Naive thymus-derived CD4-positive, alpha-beta T cell (primary cell): ENCODE data around the gene SIGLEC6. TPM values are rescaled to one million over a fixed set of nuclear protein-coding genes. Genes with fewer than 3 reads are reported as not detected.

ENCODE experiments used
- ATAC-seq: fragments of 150-1000 bp; cut with Tn5 transposase; 2 replicates; pipeline ENCODE4 v1.10.0; 2021; ENCODE audit warnings: mild to moderate bottlenecking, moderate library complexity
- CTCF ChIA-PET: fragments of 350-600 bp; sonication (Branson Sonifier 250); formaldehyde crosslinking; loops from one replicate; lab custom pipeline; 2021; ENCODE audit warnings: antibody characterized with exemption; lab: Charles Lee
- POLR2A ChIA-PET: fragments of 350-600 bp; sonication (Branson Sonifier 250); formaldehyde crosslinking; loops from one replicate; lab custom pipeline; 2021; ENCODE audit warnings: antibody characterized with exemption, inconsistent platforms; lab: Charles Lee
- DNase-seq, 9 donors: peaks; one replicate each; pipeline versions ENCODE4 v3.0.0 to v3.0.0-alpha.2; 2020 to 2022; ENCODE audit warnings: mixed read lengths in 1 of 9
- H3K27ac ChIP-seq: one replicate; pipeline ENCODE4 v1.7.0; 2013; ENCODE audit warnings: mild to moderate bottlenecking, low read depth, low read length, moderate library complexity
- H3K27me3 ChIP-seq, 2 donors: one replicate each; pipeline ENCODE4 v1.7.0; 2013; ENCODE audit warnings: low read length in 2 of 2, mild to moderate bottlenecking in 2 of 2, moderate library complexity in 2 of 2; ENCODE audit not compliant: control insufficient read depth in 2 of 2, insufficient read depth in 2 of 2
- H3K36me3 ChIP-seq, 3 experiments: 1 replicate in 2 of 3; 2 replicates in 1 of 3; pipeline ENCODE4 v1.7.0; 2013; ENCODE audit warnings: low read length in 3 of 3, mild to moderate bottlenecking in 3 of 3, moderate library complexity in 1 of 3; ENCODE audit not compliant: insufficient read depth in 3 of 3, control insufficient read depth in 2 of 3
- H3K4me1 ChIP-seq, 2 donors: one replicate each; pipeline ENCODE4 v1.7.0; 2013; ENCODE audit warnings: low read length in 2 of 2, mild to moderate bottlenecking in 2 of 2, moderate library complexity in 1 of 2; ENCODE audit not compliant: control insufficient read depth in 2 of 2, insufficient read depth in 2 of 2
- H3K4me3 ChIP-seq: 2 replicates; pipeline ENCODE4 v1.7.0; 2013; ENCODE audit warnings: mild to moderate bottlenecking, low read length
- H3K9me3 ChIP-seq, 3 experiments: 1 replicate in 2 of 3; 2 replicates in 1 of 3; pipeline ENCODE4 v1.7.0; 2013; ENCODE audit warnings: low read length in 3 of 3; ENCODE audit not compliant: control insufficient read depth in 2 of 3
- H3K27ac Mint-ChIP-seq, 9 donors: one replicate each; pipeline ENCODE4 v1.8.0; 2020 to 2022; ENCODE audit warnings: mixed read lengths in 9 of 9, mild to moderate bottlenecking in 8 of 9, moderate library complexity in 5 of 9, inconsistent platforms in 2 of 9
- H3K27me3 Mint-ChIP-seq, 5 donors: one replicate each; pipeline ENCODE4 v1.8.0; 2021 to 2022; ENCODE audit warnings: mixed read lengths in 5 of 5, mild to moderate bottlenecking in 1 of 5
- H3K36me3 Mint-ChIP-seq, 5 donors: one replicate each; pipeline ENCODE4 v1.8.0; 2020 to 2022; ENCODE audit warnings: mixed read lengths in 5 of 5, mild to moderate bottlenecking in 3 of 5, inconsistent platforms in 1 of 5
- H3K4me1 Mint-ChIP-seq, 7 donors: one replicate each; pipeline ENCODE4 v1.8.0; 2020 to 2022; ENCODE audit warnings: mixed read lengths in 7 of 7, mild to moderate bottlenecking in 3 of 7, inconsistent platforms in 1 of 7
- H3K4me3 Mint-ChIP-seq, 10 donors: one replicate each; pipeline ENCODE4 v1.8.0; 2020 to 2022; ENCODE audit warnings: mild to moderate bottlenecking in 10 of 10, mixed read lengths in 10 of 10, moderate library complexity in 6 of 10, inconsistent platforms in 2 of 10
- H3K9me3 Mint-ChIP-seq, 11 donors: one replicate each; pipeline ENCODE4 v1.8.0; 2020 to 2022; ENCODE audit warnings: mixed read lengths in 11 of 11, mild to moderate bottlenecking in 4 of 11, inconsistent platforms in 1 of 11, moderate library complexity in 1 of 11
- intact Hi-C, 2 donors: fragments of 100-400 bp; cut with micrococcal nuclease; formaldehyde crosslinking; loops; one replicate each; pipeline ENCODE4 v1.15.1; 2023
- polyA plus RNA-seq, 2 donors: library from polyadenylated mRNA; unstranded; fragments of 300-500 nt; fragmentation: Illumina TruSeq; gene quantifications; one replicate each; pipeline ENCODE4 v1.2.3, GENCODE V29; 2021
- total RNA-seq, 6 experiments: library from RNA in 5 of 6; stranded (reverse) in 5 of 6; gene quantifications; 1 replicate in 5 of 6; 2 replicates in 1 of 6; pipeline ENCODE4 v1.2.3 and lab custom pipeline; 2021 to 2026

The SIGLEC6 gene
- total RNA-seq (1 to 10 TPM in 1 of 5 experiments, under 1 TPM in 4; 0.46 to 2.5 (median 0.64) TPM), polyA plus RNA-seq (not detected), total RNA-seq (lab: John Stamatoyannopoulos, UW) (not detected)

- CTCF ChIA-PET: interaction anchor here (0.6 kb wide), 1 partner anchor 153 kb away, joined by 4 read pairs; no protein-coding TSS in a partner anchor
Observed at GRCh38 chr19:51531349-51532315, at the start of gene SIGLEC6. Gene SIGLEC6 (minus strand): TSS chr19:51531670. CDS start chr19:51531648, 22 bp downstream.

DNA sequence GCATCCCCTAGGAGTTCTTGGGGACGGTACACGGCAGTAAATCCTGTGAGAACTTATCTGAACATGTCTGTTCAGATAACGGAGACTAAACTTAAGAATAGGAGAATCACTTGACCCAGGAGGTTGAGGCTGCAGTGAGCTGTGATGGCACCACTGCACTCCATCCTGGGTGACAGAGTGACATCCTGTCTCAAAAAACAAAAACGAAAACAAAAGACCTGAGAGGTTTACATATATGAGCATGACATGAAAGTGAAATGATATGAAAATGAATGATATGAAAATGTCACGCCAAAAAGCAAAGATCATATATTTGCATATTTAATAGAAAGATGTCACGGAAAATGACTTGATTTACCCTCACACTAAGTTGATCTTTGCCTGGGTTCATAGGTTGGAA, 45.4 kb upstream of the SIGLEC6 start:
- Mint-ChIP-seq H3K9me3 (peaks cover 0 to 47% (median 8%) of the 10 kb centered on the region in 11 donors), H3K36me3 (peaks cover 31 to 78% (median 65%) of the 10 kb centered on the region in 5 donors)
- H3K27ac ChIP-seq: no peak overlapping the region

More at GRCh38 chr19:51531349-51532315, at the start of gene SIGLEC6:
- H3K4me3 Mint-ChIP-seq: peak within 1 kb of the TSS in 1 of 10 donors; percentile 12
- DNase-seq (no peak), ATAC-seq (peak; percentile 92)
- peaks cover 47 to 60% (median 53%) of the 10 kb centered on the region in 5 donors for H3K27me3 Mint-ChIP-seq
- peaks cover 0 to 4% (median 0%) of the 10 kb centered on the region in 5 donors for H3K36me3 Mint-ChIP-seq
- H3K9me3 ChIP-seq: no peaks in the 10 kb centered on the region
- peaks cover 0 to 6% (median 0%) of the 10 kb centered on the region in 7 donors for H3K4me1 Mint-ChIP-seq
- no peak within 1 kb of the TSS for H3K27ac Mint-ChIP-seq
- POLR2A ChIA-PET: no interaction called here
- no peak within 1 kb of the TSS for H3K27ac ChIP-seq
- H3K4me3 ChIP-seq: no peak within 1 kb of the TSS
- H3K36me3 ChIP-seq: no peaks in the 10 kb centered on the region
- peaks cover 0 to 7% of the 10 kb centered on the region in 2 donors for H3K27me3 ChIP-seq
- intact Hi-C loops: no loop called here
- H3K4me1 ChIP-seq: no peaks in the 10 kb centered on the region
- peaks cover 0 to 25% (median 8%) of the 10 kb centered on the region in 11 donors for H3K9me3 Mint-ChIP-seq

GRCh38 chr19:51573331-51573730, 41.9 kb upstream of the SIGLEC6 start:
- intact Hi-C loops: loop anchor here in 1 of 2 donors (5.0 kb wide), 1 partner anchor 599 kb away; the partner anchor contains the start of gene ZNF836
- Mint-ChIP-seq H3K27me3 (peaks cover 0 to 7% (median 2%) of the 10 kb centered on the region in 5 donors), H3K4me1 (peaks cover 22 to 45% (median 34%) of the 10 kb centered on the region in 7 donors), H3K9me3 (peaks cover 0 to 16% (median 3%) of the 10 kb centered on the region in 11 donors), H3K36me3 (peaks cover 16 to 56% (median 42%) of the 10 kb centered on the region in 5 donors), H3K27ac (no peak overlapping the region), H3K4me3 (peak overlapping the region in 3 of 10 donors; percentile 9 to 51 (median 21))
- no peak for DNase-seq
- Histone ChIP-seq H3K9me3 (no peaks in the 10 kb centered on the region), H3K27ac (no peak overlapping the region), H3K4me1 (peaks cover 10 to 11% of the 10 kb centered on the region in 2 donors), H3K4me3 (no peak overlapping the region), H3K27me3 (no peaks in the 10 kb centered on the region), H3K36me3 (peaks cover 0 to 18% (median 0%) of the 10 kb centered on the region in 3 experiments)
- ChIA-PET POLR2A (no interaction called here), CTCF (no interaction called here)
- no peak for ATAC-seq

More for the DNA sequence above, 45.4 kb upstream of the SIGLEC6 start:
- DNase-seq (no peak), ATAC-seq (no peak)
- Mint-ChIP-seq H3K4me1 (peaks cover 11 to 25% (median 19%) of the 10 kb centered on the region in 7 donors), H3K27me3 (no peaks in the 10 kb centered on the region), H3K4me3 (no peak overlapping the region), H3K27ac (no peak overlapping the region)
- no peak overlapping the region for H3K4me3 ChIP-seq
- peaks cover 0 to 2% of the 10 kb centered on the region in 2 donors for H3K4me1 ChIP-seq
- H3K36me3 ChIP-seq: peaks cover under 1 to 38% (median 10%) of the 10 kb centered on the region in 3 experiments
- no peaks in the 10 kb centered on the region for H3K9me3 ChIP-seq
- ChIA-PET CTCF (interaction anchor here (0.7 kb wide), 1 partner anchor 18 kb away, joined by 4 read pairs; no protein-coding TSS in a partner anchor), POLR2A (no interaction called here)
- H3K27me3 ChIP-seq: no peaks in the 10 kb centered on the region
- intact Hi-C loops: no loop called here

DNA sequence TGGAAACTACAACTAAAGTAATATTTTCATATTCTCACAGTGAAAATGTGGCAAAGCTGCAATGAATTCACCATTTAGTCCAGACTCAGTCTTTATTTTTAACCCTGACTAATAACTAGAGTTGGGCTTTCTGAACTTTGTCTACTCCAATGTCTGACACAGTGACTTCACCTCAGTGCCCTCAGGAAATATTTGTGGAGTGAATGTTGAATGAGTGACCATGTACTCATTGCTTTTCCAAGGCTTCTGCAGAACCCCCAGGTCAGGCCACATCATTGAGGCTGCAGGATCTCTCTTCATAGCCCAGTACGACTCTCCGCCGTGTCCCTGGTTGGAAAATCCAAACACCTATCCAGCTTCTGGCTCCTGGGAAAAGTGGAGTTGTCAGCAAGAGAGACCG, 41.4 kb upstream of the SIGLEC6 start:
- Histone ChIP-seq H3K9me3 (no peaks in the 10 kb centered on the region), H3K4me3 (no peak overlapping the region), H3K27ac (no peak overlapping the region), H3K4me1 (peaks cover 10 to 11% of the 10 kb centered on the region in 2 donors), H3K27me3 (no peaks in the 10 kb centered on the region), H3K36me3 (peaks cover 0 to 17% (median 0%) of the 10 kb centered on the region in 3 experiments)
- Mint-ChIP-seq H3K27me3 (peaks cover 0 to 11% (median 6%) of the 10 kb centered on the region in 5 donors), H3K36me3 (peaks cover 16 to 54% (median 42%) of the 10 kb centered on the region in 5 donors), H3K9me3 (peaks cover 0 to 16% (median 5%) of the 10 kb centered on the region in 11 donors), H3K4me1 (peaks cover 22 to 45% (median 34%) of the 10 kb centered on the region in 7 donors), H3K4me3 (no peak overlapping the region), H3K27ac (no peak overlapping the region)
- POLR2A ChIA-PET: interaction anchor here (0.9 kb wide), 1 partner anchor 8 kb away, joined by 3 read pairs; no protein-coding TSS in a partner anchor
- no peak for DNase-seq
- CTCF ChIA-PET: no interaction called here
- intact Hi-C loops: loop anchor here in 1 of 2 donors (5.0 kb wide), 1 partner anchor 599 kb away; the partner anchor contains the start of gene ZNF836
- no peak for ATAC-seq

DNA sequence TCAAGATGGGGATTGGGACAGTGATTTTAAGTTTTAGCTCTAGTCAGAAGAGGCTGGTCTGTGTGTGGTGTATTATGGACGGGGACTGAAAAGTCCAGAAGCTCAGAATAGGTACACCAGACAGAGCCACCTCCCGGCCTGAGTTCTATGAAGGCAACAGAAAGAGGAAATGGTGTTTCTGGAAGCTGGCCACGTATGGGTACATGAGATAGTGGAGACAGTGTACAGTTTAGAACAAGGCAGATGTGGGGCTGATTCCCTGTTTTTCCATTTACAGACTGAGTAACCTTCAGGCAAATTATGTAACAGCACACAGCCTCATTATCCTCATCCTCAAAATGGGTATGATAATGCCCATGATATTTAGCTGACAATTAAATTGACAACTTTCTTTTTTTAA, 40.9 kb upstream of the SIGLEC6 start:
- Histone ChIP-seq H3K36me3 (peaks cover 0 to 17% (median 0%) of the 10 kb centered on the region in 3 experiments), H3K27ac (no peak overlapping the region), H3K9me3 (no peaks in the 10 kb centered on the region), H3K4me3 (no peak overlapping the region), H3K27me3 (no peaks in the 10 kb centered on the region), H3K4me1 (peaks cover 10 to 11% of the 10 kb centered on the region in 2 donors)
- ATAC-seq: no peak
- Mint-ChIP-seq H3K4me3 (peak overlapping the region; percentile 82 to 99 (median 96)), H3K27ac (peak overlapping the region in 4 of 9 donors; percentile 6 to 70 (median 44)), H3K4me1 (peaks cover 22 to 45% (median 34%) of the 10 kb centered on the region in 7 donors), H3K9me3 (peaks cover 0 to 16% (median 5%) of the 10 kb centered on the region in 11 donors), H3K36me3 (peaks cover 16 to 53% (median 41%) of the 10 kb centered on the region in 5 donors), H3K27me3 (peaks cover 0 to 15% (median 6%) of the 10 kb centered on the region in 5 donors)
- ChIA-PET CTCF (no interaction called here), POLR2A (interaction anchor here (0.6 to 0.9 kb wide), 2 partner anchors 9 to 127 kb away, joined by 3 read pairs; no protein-coding TSS in a partner anchor)
- intact Hi-C loops: loop anchor here in 1 of 2 donors (5.0 kb wide), 1 partner anchor 600 kb away; the partner anchor contains the start of gene ZNF836
- DNase-seq: no peak

DNA sequence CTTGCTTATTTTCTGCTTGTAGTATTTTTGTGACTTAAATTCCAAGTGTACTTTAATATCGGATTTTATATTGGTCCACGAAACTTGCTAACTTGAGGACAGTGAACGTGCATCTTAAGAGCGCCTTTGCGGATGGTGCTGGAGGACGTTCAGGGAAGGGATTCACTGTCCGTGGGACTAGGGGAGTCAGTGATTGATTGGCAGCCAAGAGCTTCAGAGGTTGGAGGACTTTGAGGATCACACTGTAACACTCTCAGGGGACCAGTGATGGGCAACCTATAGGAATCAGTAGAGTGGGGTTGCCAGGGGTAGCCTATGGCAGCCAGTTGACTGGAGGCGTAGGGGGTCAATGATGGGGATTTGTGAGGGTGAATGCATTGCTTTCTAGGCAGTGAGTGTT, 40.1 kb upstream of the SIGLEC6 start:
- Histone ChIP-seq H3K9me3 (no peaks in the 10 kb centered on the region), H3K4me1 (peaks cover 10 to 11% of the 10 kb centered on the region in 2 donors), H3K36me3 (peaks cover 0 to 11% (median 0%) of the 10 kb centered on the region in 3 experiments), H3K27me3 (no peaks in the 10 kb centered on the region), H3K4me3 (peak overlapping the region; percentile 84), H3K27ac (no peak overlapping the region)
- H3K36me3 Mint-ChIP-seq: peaks cover 13 to 45% (median 33%) of the 10 kb centered on the region in 5 donors
- peaks cover 0 to 8% (median 1%) of the 10 kb centered on the region in 11 donors for H3K9me3 Mint-ChIP-seq
- ATAC-seq: no peak
- H3K27me3 Mint-ChIP-seq: peaks cover under 1 to 16% (median 7%) of the 10 kb centered on the region in 5 donors
- H3K27ac Mint-ChIP-seq: peak overlapping the region in 8 of 9 donors; percentile 11 to 85 (median 48)
- peak in 1 of 9 donors; percentile 9 for DNase-seq
- peak overlapping the region; percentile 82 to 99 (median 96) for H3K4me3 Mint-ChIP-seq
- POLR2A ChIA-PET: no interaction called here
- intact Hi-C loops: loop anchor here (1.0 to 5.0 kb wide), 4 partner anchors 23 to 601 kb away; partner anchors contain the start of genes CTU1 (in 1 of the 2) and ZNF836 (in 1 of the 2)
- CTCF ChIA-PET: interaction anchor here (0.6 kb wide), 1 partner anchor 146 kb away, joined by 3 read pairs; no protein-coding TSS in a partner anchor
- H3K4me1 Mint-ChIP-seq: peaks cover 22 to 45% (median 34%) of the 10 kb centered on the region in 7 donors
